Measurements from ENCODE around the gene ADGRE2.
"Not testable (repeated sequence)": the region's sequence is repeated elsewhere in the genome, so short reads cannot be mapped to it uniquely, and the experiment has no call there.

DNA sequence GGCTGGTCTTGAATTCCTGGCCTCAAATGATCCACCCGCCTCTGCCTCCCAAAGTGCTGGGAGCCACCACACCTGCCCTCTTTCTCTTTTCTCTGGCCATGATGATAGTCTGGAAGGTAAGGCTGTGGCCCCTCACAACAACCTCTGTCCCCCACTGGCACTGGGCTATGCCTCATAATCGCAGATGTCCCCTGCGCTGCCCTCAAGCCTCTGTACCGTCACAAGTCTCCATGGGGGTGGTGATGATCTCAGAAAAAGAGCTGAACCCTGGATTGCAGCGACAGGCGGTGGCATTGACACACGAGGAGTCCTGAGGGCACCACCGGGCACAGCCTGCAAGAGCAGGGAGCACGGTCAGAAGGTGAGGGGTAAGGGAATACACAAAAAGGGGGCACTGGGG lies 4.6 kb downstream of the ADGRE2 start:
- TF ChIP-seq, protein P1, sequence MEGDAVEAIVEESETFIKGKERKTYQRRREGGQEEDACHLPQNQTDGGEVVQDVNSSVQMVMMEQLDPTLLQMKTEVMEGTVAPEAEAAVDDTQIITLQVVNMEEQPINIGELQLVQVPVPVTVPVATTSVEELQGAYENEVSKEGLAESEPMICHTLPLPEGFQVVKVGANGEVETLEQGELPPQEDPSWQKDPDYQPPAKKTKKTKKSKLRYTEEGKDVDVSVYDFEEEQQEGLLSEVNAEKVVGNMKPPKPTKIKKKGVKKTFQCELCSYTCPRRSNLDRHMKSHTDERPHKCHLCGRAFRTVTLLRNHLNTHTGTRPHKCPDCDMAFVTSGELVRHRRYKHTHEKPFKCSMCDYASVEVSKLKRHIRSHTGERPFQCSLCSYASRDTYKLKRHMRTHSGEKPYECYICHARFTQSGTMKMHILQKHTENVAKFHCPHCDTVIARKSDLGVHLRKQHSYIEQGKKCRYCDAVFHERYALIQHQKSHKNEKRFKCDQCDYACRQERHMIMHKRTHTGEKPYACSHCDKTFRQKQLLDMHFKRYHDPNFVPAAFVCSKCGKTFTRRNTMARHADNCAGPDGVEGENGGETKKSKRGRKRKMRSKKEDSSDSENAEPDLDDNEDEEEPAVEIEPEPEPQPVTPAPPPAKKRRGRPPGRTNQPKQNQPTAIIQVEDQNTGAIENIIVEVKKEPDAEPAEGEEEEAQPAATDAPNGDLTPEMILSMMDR (optimal IDR thresholded peaks at IDR 0.05 in 1 of 3, IDR thresholded peaks at IDR 0.05 in 1 of 3, conservative IDR thresholded peaks at IDR 0.05 in 1 of 3; ENCODE audit: extremely low read depth in 1 of 3, insufficient read depth in 2 of 3, low read length in 3 of 3) = not testable (repeated sequence)
- TF ChIP-seq EZH2 (IDR thresholded peaks at IDR 0.05; ENCODE audit: low read length) = not testable (repeated sequence)
